Measurements from ENCODE around the gene UBE2D3.
"Not testable (repeated sequence)": the region's sequence is repeated elsewhere in the genome, so short reads cannot be mapped to it uniquely, and the experiment has no call there.

UBE2D3 gene

GRCh38 chr4:102836596-102836995 lies 9.2 kb upstream of the UBE2D3 start:
- in situ Hi-C loops (cut with MboI; ENCODE audit: low pct_unique_long_range_greater_than_20kb, low sequenced_read_pairs) = no loop called here
- no peak for DNase-seq

- DNase-seq = no peak
- in situ Hi-C loops (cut with MboI; ENCODE audit: low pct_unique_long_range_greater_than_20kb, low sequenced_read_pairs) = no loop called here
Observed at GRCh38 chr4:102832667-102833066, 5.3 kb upstream of the UBE2D3 start.

- in situ Hi-C loops (cut with MboI; ENCODE audit: low pct_unique_long_range_greater_than_20kb, low sequenced_read_pairs) = no loop called here
Observed at GRCh38 chr4:102832105-102832504, 4.8 kb upstream of the UBE2D3 start.

GRCh38 chr4:102829803-102830202 lies 2.5 kb upstream of the UBE2D3 start:
- in situ Hi-C loops (cut with MboI; ENCODE audit: low pct_unique_long_range_greater_than_20kb, low sequenced_read_pairs) = no loop called here
- DNase-seq = no peak

More at GRCh38 chr4:102832105-102832504, 4.8 kb upstream of the UBE2D3 start:
- no peak for DNase-seq

- DNase-seq = no peak
- in situ Hi-C loops (cut with MboI; ENCODE audit: low pct_unique_long_range_greater_than_20kb, low sequenced_read_pairs) = no loop called here
Observed at GRCh38 chr4:102828497-102828808, 1.1 kb upstream of the UBE2D3 start.

GRCh38 chr4:102827674-102828496 lies 534 bp upstream of the UBE2D3 start:
- in situ Hi-C loops (cut with MboI; ENCODE audit: low pct_unique_long_range_greater_than_20kb, low sequenced_read_pairs) = no loop called here
- peak; percentile 99 for DNase-seq

GRCh38 chr4:102826105-102826889 lies 1.1 kb downstream of the UBE2D3 start:
- in situ Hi-C loops (cut with MboI; ENCODE audit: low pct_unique_long_range_greater_than_20kb, low sequenced_read_pairs) = no loop called here
- peak; percentile 26 for DNase-seq

- in situ Hi-C loops (cut with MboI; ENCODE audit: low pct_unique_long_range_greater_than_20kb, low sequenced_read_pairs) = no loop called here
- peak; percentile 83 for DNase-seq
Observed at GRCh38 chr4:102825261-102826091, 1.9 kb downstream of the UBE2D3 start.

- no peak for DNase-seq
- in situ Hi-C loops (cut with MboI; ENCODE audit: low pct_unique_long_range_greater_than_20kb, low sequenced_read_pairs) = no loop called here
Observed at GRCh38 chr4:102824398-102824797, 3.0 kb downstream of the UBE2D3 start.

- in situ Hi-C loops (cut with MboI; ENCODE audit: low pct_unique_long_range_greater_than_20kb, low sequenced_read_pairs) = no loop called here
- DNase-seq = no peak
Observed at GRCh38 chr4:102823897-102824296, 3.5 kb downstream of the UBE2D3 start.

- in situ Hi-C loops (cut with MboI; ENCODE audit: low pct_unique_long_range_greater_than_20kb, low sequenced_read_pairs) = no loop called here
- no peak for DNase-seq
Observed at GRCh38 chr4:102823464-102823863, 3.9 kb downstream of the UBE2D3 start.

GRCh38 chr4:102819588-102820365 lies 7.6 kb downstream of the UBE2D3 start:
- in situ Hi-C loops (cut with MboI; ENCODE audit: low pct_unique_long_range_greater_than_20kb, low sequenced_read_pairs) = no loop called here
- no peak for DNase-seq

GRCh38 chr4:102819100-102819499 lies 8.3 kb downstream of the UBE2D3 start:
- in situ Hi-C loops (cut with MboI; ENCODE audit: low pct_unique_long_range_greater_than_20kb, low sequenced_read_pairs); DNase-seq: not testable (repeated sequence)

- in situ Hi-C loops (cut with MboI; ENCODE audit: low pct_unique_long_range_greater_than_20kb, low sequenced_read_pairs) = no loop called here
- no peak for DNase-seq
Observed at GRCh38 chr4:102817613-102818268, 9.6 kb downstream of the UBE2D3 start.

- no peak for DNase-seq
- in situ Hi-C loops (cut with MboI; ENCODE audit: low pct_unique_long_range_greater_than_20kb, low sequenced_read_pairs) = no loop called here
Observed at GRCh38 chr4:102817021-102817605, 10.2 kb downstream of the UBE2D3 start.

GRCh38 chr4:102815981-102816380 lies 11.4 kb downstream of the UBE2D3 start:
- no peak for DNase-seq
- in situ Hi-C loops (cut with MboI; ENCODE audit: low pct_unique_long_range_greater_than_20kb, low sequenced_read_pairs) = no loop called here

- DNase-seq = no peak
- in situ Hi-C loops (cut with MboI; ENCODE audit: low pct_unique_long_range_greater_than_20kb, low sequenced_read_pairs) = no loop called here
Observed at GRCh38 chr4:102809691-102810090, 17.7 kb downstream of the UBE2D3 start.

- in situ Hi-C loops (cut with MboI; ENCODE audit: low pct_unique_long_range_greater_than_20kb, low sequenced_read_pairs) = no loop called here
Observed at GRCh38 chr4:102809190-102809589, 18.2 kb downstream of the UBE2D3 start.

More at GRCh38 chr4:102809190-102809589, 18.2 kb downstream of the UBE2D3 start:
- DNase-seq = peak; percentile 36
